Adrenal gland (tissue), 12 donors: ENCODE measurements around the gene TNRC6C. TPM values are rescaled to one million over a fixed set of nuclear protein-coding genes. Genes with fewer than 3 reads are reported as not detected.

Experiments
- DNase-seq, 7 donors: peaks; one replicate each; pipeline ENCODE4 v3.0.0-alpha.2; 2019 to 2020
- H3K27ac ChIP-seq, 5 donors: fragments of 200-600 bp; sonication (generic) in 4 of 5; 1 replicate in 3 of 5; 2 replicates in 2 of 5; pipeline versions ENCODE4 v1.5.1 to v1.8.0; 2016 to 2020; ENCODE audit warnings: mild to moderate bottlenecking in 1 of 5
- H3K27me3 ChIP-seq: fragments of 200-600 bp; 2 replicates; pipeline ENCODE4 v1.8.0; 2021
- H3K36me3 ChIP-seq, 2 donors: fragments of 200-600 bp; replicated peaks in 1 of 2; 1 replicate in 1 of 2; 2 replicates in 1 of 2; pipeline versions ENCODE4 v1.5.1 to v1.8.0; 2018 to 2022
- H3K4me1 ChIP-seq, 2 donors: fragments of 200-600 bp; replicated peaks in 1 of 2; 1 replicate in 1 of 2; 2 replicates in 1 of 2; pipeline versions ENCODE4 v1.5.1 to v1.8.0; 2018 to 2021
- H3K4me3 ChIP-seq, 4 donors: fragments of 200-600 bp; sonication (generic) in 3 of 4; one replicate each; pipeline ENCODE4 v1.5.1; 2016 to 2018
- H3K9me3 ChIP-seq, 3 donors: fragments of 200-600 bp; sonication (generic) in 1 of 3; replicated peaks in 1 of 3; 1 replicate in 2 of 3; 2 replicates in 1 of 3; pipeline versions ENCODE4 v1.5.1 to v1.8.0; 2016 to 2021
- POLR2A ChIP-seq, 2 donors: fragments of 450-650 bp; IDR thresholded peaks; one replicate each; pipeline ENCODE4 v1.6.1; 2017; ENCODE audit warnings: antibody characterized with exemption in 2 of 2, mild to moderate bottlenecking in 2 of 2, moderate library complexity in 1 of 2
- WGBS, 4 donors: extraction: QIAGEN DNeasy Blood & Tissue Kit in 2 of 4; methylation state at CpG; one replicate each; pipeline versions ENCODE4 v1.1.5 to v1.1.7; 2013 to 2017; 5-methylcytosine and 5-hydroxymethylcytosine counted together
- intact Hi-C, 2 donors: fragments of 100-400 bp; cut with DNase I; formaldehyde crosslinking; loops; one replicate each; pipeline versions ENCODE4 v1.14.1 to v1.15.0; 2022 to 2023
- polyA plus RNA-seq, 3 donors: library from polyadenylated mRNA; stranded (reverse); fragments of 200-250 nt in 2 of 3; fragments of 350-450 nt in 1 of 3; fragmentation: Illumina TruSeq in 1 of 3; extraction: RNeasy Lipid Tissue Mini Kit (QIAGEN cat#74804) in 1 of 3; gene quantifications; one replicate each; pipeline ENCODE4 v1.2.3, GENCODE V29; 2013 to 2014
- total RNA-seq, 9 donors: library from RNA; depleted of rRNA in 4 of 9; stranded (reverse); fragments of >200 nt in 4 of 9; fragments of 120-200 nt in 1 of 9; fragmentation: NEBNext Ultra II Directional in 1 of 9; extraction: Animal tissue kit (Norgen Biotek cat#: 25700) in 1 of 9; gene quantifications; one replicate each; pipeline versions ENCODE4 v1.1.0 to v1.2.4, GENCODE V29; 2013 to 2023
- TF ChIP-seq, protein P1 (sequence below), 6 experiments: fragments of 450-650 bp in 4 of 6; fragments of 200-600 bp in 2 of 6; sonication (generic) in 1 of 6; IDR thresholded peaks; 1 replicate in 5 of 6; 2 replicates in 1 of 6; pipeline versions ENCODE4 v1.5.1 to v1.8.0; 2016 to 2021; ENCODE audit warnings: antibody characterized with exemption in 6 of 6, mild to moderate bottlenecking in 2 of 6, moderate library complexity in 1 of 6
- donor health status: healthy with polysubstance abuse.
- donor health status: Bipolar disorder and iron deficiency.
- donor health status: DM: yes; HTN: yes; CAD: no.
- donor health status: DM: no; HTN: no; CAD: no.
- donor health status: DM: no; HTN: no; CAD: no.
- donor health status: DM: yes; HTN: yes; CAD: no.

The TNRC6C gene
- total and polyA plus RNA-seq, 12 donors = 2.8 to 18.7 (median 11.2) TPM

DNA sequence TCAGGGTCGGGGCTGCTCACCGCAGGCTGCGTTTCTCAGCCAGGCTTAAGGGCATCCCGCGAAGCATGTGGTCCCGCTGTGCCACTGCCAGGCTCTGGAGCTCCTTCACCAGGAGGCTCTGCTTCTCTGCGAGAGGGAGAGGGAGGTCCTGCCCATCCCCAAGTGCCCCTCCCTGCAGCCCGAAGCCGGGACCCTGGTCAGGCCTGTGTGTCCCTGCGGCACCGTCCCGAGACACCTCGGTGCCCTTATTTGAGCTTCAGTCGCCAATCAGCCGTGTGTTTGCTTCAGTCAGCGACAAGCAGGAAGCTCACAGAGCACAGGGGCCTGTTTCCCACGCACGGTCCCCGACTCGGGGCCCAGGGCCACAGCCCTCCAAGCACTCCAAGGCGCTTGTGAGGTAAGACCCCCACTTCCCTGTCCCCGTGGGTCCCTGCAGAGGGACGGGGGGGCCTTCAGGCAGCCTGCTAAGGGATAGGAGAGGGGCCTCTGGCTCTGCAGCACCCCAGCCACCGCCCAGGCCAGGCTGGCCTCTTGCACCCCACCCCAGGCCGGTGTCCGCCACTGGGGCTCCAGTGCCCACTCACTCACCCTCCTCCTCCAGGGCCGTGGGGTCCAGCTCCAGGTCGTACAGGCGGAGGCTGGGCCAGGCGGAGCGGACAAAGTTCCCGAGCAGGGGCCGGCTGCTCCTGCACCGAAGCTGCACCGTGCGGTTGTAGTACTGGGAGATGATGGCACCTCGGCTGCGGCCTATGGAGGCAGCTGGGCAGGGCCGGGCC is 166.8 kb downstream of the TNRC6C start:
- intact Hi-C loops = loop anchor here in 1 of 2 donors (5.0 kb wide), 1 partner anchor 47 kb away; no protein-coding TSS in a partner anchor
- Histone ChIP-seq H3K27me3 (no peaks in the 10 kb centered on the region), H3K9me3 (no peaks in the 10 kb centered on the region), H3K36me3 (no peaks in the 10 kb centered on the region), H3K4me3 (no peak overlapping the region), H3K4me1 (peaks cover 12 to 40% of the 10 kb centered on the region in 2 donors), H3K27ac (peak overlapping the region in 1 of 5 donors; percentile 91)
- TF ChIP-seq, protein P1, sequence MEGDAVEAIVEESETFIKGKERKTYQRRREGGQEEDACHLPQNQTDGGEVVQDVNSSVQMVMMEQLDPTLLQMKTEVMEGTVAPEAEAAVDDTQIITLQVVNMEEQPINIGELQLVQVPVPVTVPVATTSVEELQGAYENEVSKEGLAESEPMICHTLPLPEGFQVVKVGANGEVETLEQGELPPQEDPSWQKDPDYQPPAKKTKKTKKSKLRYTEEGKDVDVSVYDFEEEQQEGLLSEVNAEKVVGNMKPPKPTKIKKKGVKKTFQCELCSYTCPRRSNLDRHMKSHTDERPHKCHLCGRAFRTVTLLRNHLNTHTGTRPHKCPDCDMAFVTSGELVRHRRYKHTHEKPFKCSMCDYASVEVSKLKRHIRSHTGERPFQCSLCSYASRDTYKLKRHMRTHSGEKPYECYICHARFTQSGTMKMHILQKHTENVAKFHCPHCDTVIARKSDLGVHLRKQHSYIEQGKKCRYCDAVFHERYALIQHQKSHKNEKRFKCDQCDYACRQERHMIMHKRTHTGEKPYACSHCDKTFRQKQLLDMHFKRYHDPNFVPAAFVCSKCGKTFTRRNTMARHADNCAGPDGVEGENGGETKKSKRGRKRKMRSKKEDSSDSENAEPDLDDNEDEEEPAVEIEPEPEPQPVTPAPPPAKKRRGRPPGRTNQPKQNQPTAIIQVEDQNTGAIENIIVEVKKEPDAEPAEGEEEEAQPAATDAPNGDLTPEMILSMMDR (IDR thresholded peaks at IDR 0.05) = no peak
- no peak for TF ChIP-seq POLR2A (IDR thresholded peaks at IDR 0.05)
- no peak for DNase-seq
- 70 to 74% (median 73%) methylated on average over 10 to 39 of the region's 39 CpGs for WGBS, 4 donors

DNA sequence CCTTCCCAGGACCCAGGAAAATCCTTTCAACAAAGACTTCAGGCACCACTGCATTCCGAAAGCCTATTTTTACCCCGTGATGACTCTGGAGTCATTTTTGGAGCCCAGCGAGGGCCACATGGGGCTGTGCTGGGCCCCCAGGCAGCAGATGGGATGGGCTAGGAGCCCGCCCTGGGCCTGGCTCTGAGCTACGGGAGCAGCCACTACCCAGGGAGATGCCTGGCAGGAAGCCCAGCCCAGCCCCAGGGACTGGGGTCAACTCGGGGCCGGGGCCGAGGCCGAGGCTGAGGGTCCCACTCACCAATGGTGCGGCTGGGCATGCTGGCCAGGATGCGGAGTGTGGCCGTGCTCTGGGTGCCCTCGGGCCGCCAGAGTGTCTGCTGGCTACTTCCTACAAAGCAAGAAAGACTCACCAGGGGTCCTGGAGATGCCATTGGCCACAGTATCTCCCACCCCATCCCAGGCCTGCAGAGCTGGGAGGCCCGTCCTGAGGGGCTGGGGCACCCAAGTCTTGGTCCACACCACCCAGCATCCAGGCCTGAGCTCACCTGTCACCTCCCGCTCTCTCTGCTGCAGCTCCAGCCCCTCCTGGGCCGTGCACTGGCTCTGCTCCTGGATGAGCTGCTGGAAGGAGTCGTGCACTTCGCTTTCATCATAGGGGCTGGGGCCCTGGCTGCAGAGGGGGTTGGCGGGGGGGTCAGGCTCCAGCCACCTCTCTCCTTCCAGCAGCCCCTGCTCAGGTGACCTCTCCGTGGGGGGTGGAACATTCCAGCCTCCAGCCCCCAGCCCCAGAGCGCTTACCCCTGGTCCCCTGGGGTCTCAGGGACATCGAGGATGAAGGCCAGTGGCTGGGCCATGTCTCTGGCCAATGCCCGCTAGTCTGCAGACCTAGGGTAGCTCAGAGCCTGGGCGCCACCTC is 167.7 kb downstream of the TNRC6C start:
- H3K36me3 ChIP-seq = no peaks in the 10 kb centered on the region
- H3K4me1 ChIP-seq = peaks cover 12 to 40% of the 10 kb centered on the region in 2 donors
- no peak for DNase-seq
- H3K4me3 ChIP-seq = no peak overlapping the region
- intact Hi-C loops = loop anchor here in 1 of 2 donors (5.0 kb wide), 1 partner anchor 46 kb away; no protein-coding TSS in a partner anchor
- H3K27ac ChIP-seq = peak overlapping the region in 2 of 5 donors; percentile 73 to 91
- TF ChIP-seq, protein P1 (IDR thresholded peaks at IDR 0.05) = no peak
- TF ChIP-seq POLR2A (IDR thresholded peaks at IDR 0.05) = no peak
- no peaks in the 10 kb centered on the region for H3K9me3 ChIP-seq
- peaks cover under 1% of the 10 kb centered on the region for H3K27me3 ChIP-seq
- WGBS, 4 donors = 64 to 79% (median 73%) methylated on average over 4 to 25 of the region's 25 CpGs

DNA sequence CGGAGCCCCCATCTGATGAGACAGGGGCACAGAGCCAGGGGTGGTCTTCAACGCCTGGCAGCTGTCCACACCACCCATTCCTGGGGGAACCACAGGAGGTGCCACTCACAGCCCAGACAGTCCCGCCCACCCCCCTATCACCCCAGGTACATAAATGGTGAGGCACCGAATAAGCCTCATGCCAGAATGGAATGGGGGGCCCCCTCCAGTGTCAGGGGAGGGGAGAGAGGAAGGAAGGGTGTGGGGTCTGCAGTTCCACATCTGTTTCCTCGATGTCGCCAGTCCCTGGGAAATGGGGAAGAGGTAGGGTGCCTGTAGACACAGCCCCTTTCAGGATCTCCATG is 168.4 kb downstream of the TNRC6C start:
- Histone ChIP-seq H3K36me3 (no peaks in the 10 kb centered on the region), H3K4me1 (peaks cover 12 to 46% of the 10 kb centered on the region in 2 donors), H3K27ac (peak overlapping the region in 2 of 5 donors; percentile 73 to 91), H3K4me3 (no peak overlapping the region), H3K9me3 (no peaks in the 10 kb centered on the region), H3K27me3 (peaks cover 7% of the 10 kb centered on the region)
- no peak for TF ChIP-seq POLR2A (IDR thresholded peaks at IDR 0.05)
- TF ChIP-seq, protein P1 (IDR thresholded peaks at IDR 0.05) = no peak
- intact Hi-C loops = loop anchor here in 1 of 2 donors (5.0 kb wide), 1 partner anchor 45 kb away; no protein-coding TSS in a partner anchor
- 60 to 82% (median 70%) methylated on average over 2 to 6 of the region's 6 CpGs for WGBS, 4 donors
- DNase-seq = no peak
